Dedifferentiated amniotic fluid mesenchymal stem cell (primary cell): ENCODE measurements around the gene SH3RF3.

Source experiments
- DNase-seq: peaks from one replicate; pipeline ENCODE4 v3.0.0-alpha.2; 2016; ENCODE audit errors: extremely low spot score

SH3RF3 gene

GRCh38 chr2:109285244-109285651, 156.2 kb downstream of the SH3RF3 start:
- no peak for DNase-seq

GRCh38 chr2:109287413-109287812, 158.4 kb downstream of the SH3RF3 start:
- no peak for DNase-seq

- no peak for DNase-seq
These were observed 158.8 kb downstream of the SH3RF3 start for GRCh38 chr2:109287838-109288237.

- no peak for DNase-seq
These were observed 159.8 kb downstream of the SH3RF3 start for GRCh38 chr2:109288544-109289368.

DNA sequence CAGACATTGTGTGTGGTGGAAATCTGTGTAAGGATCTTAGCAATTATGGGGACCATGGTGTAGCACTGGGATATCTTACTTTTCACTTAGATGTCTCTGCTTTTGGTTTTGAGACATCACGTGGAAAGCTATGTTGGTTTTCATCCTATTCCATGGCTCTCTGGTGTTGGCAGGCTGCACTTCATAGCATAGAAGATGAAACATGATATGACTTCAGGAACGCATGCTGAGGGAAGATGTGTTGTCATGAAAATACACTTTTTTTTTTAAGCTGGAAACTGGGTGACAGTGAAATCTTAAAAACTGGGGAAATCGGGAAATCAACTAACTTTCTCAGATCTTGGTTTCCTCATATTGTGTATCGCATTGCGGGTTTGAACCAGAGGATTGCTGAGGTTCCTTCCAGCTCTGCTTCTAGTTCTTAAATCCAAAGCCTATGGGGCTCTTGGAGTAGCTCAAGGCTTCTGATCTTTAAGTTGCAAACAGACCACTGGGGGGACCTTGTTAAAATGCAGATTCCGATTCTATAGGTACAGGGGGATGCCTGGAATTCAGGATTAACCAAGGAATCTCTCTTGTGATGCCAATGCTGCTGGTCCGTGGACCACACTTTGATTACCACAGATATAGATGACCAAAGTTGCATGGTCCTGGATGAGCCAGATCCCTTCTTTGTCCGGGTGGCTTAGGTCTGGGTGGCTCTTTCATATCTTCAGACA, 160.7 kb downstream of the SH3RF3 start:
- DNase-seq = no peak

GRCh38 chr2:109290887-109291643, 162.1 kb downstream of the SH3RF3 start:
- no peak for DNase-seq

GRCh38 chr2:109292386-109292785, 163.4 kb downstream of the SH3RF3 start:
- no peak for DNase-seq

- DNase-seq = no peak
These were observed 164.7 kb downstream of the SH3RF3 start for GRCh38 chr2:109293663-109294062.

DNA sequence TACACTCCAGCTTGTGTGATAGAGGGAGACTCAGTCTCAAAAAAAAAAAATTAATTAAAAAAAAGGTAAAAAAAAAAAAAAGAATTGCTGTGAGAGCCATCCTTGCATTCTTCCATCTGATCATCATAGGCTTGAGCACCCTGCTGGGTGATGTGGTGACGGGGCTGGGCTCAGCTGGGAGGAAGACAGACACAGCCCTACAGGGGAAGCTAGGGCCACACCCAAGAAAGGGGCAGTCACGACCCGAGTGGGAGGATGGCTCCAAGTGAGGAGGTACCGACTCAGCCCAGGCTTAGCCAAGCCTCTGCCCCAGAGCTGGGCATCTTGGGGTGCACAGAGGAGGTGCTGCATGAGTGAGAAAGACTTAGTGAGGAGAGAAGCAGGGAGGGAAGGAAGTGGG, 165.5 kb downstream of the SH3RF3 start:
- no peak for DNase-seq

DNA sequence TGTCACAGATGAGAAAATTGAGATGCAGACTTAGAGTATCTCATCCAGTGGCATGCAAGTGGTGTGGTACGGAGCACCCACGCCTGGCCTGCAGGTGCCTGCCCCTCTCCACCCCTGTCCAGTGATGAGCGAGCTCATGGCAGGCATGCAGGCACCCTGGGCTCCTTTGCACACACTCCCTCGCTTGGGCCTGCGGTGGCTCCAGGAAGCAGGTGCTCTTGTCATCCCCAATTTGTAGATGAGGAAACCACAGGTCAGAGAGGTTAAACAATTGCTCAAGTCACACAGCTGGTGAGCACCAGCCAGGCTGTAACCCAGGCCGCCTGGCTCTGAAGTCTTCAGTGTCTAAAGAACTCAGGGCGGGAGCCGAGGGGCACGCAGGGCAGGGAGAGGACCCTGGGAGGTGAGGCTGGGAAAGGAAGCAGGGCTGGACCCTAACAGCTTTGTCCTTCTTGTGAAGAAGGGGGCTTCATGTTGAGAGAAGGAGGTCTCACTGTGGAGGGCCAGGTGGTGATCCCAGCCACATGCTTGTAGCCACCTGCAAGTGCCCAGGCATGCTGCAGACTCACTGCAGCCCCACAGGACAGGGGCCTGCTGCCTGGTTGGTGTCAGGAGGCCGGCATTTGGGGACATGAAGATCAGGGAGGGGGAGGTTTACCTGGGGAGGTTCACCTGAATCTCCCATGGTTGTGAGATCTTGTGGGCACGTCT, 166.2 kb downstream of the SH3RF3 start:
- DNase-seq = no peak

- DNase-seq = no peak
These were observed 166.7 kb downstream of the SH3RF3 start for GRCh38 chr2:109295781-109296117.

- no peak for DNase-seq
These were observed 168.8 kb downstream of the SH3RF3 start for GRCh38 chr2:109297566-109298490.

DNA sequence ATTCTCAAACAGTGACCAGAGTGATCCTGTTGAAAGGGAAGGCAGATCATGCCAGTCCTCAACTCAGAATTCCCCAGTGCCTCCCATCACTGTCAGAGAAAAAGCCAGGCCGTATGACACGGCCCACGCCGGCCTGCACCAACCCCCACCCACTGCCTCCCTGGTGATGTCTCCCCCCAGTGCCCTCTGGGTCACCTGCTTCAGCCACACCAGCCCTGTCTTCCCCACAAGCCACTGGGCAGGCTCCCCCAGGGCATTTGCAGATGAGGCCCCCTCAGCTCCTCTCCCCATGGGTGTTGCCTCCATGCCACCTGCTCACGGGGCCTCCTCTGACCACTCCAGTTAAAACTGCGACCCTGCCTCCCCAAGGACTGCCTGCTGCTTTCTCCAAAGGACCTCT, 169.8 kb downstream of the SH3RF3 start:
- DNase-seq = no peak

DNA sequence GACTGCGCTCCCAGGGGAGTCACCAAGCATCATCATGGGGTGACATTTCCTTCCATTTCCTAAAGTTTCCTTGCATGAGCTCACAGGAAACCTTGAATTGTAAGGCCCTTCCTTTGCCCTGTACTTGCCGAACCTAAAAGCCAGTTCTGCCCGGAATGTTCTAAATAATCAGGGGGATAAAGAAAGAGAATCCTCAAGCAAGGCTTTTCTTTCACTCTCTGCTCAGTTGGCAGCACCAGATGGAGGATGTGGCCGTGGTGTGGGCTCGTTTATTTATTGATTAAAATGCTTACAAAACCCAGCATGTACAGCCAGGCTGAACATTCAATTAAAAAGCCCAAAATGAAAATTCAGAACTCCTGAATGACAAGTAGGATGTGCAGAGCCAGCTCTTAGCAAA, 170.5 kb downstream of the SH3RF3 start:
- no peak for DNase-seq

DNA sequence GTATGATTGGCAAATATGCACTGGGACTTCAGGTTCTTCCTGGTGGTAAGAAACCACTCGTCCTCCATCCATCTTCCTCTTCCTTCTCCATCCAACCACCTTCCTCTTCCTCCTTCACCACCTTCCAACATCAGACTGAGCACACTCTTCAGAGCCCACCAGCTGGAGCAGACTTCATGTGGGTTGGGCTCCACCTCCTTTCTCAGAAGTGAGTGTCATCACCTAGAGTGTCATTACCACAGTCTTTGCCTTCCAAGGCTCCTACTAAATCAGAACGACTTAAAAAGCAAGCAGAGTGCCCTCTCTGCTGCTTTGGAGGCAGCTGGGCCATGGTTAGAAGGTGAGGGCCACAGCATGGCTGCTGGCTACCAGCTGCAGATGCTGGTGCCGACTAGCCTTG, 171.6 kb downstream of the SH3RF3 start:
- no peak for DNase-seq

DNA sequence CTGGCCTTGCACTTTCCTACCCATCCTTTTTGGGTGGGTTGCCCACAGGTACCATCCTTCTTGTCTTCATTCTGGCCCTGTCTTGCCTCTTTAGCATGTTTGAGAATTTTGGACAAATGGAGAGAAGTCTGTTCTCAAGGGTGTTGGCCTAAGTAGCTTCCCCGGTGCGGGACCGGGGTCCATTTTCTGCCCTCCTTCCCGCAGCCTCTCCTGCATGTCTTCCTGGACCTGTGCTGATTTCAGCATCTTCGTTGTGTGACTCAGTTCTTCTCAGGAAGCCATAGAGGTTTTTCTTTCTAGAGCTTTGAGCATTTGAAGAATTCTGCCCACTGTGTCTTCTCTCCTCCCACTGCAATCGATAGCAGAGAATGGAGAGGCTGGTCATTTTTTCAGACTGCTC, 172.7 kb downstream of the SH3RF3 start:
- no peak for DNase-seq

GRCh38 chr2:109302319-109302718, 173.3 kb downstream of the SH3RF3 start:
- no peak for DNase-seq

GRCh38 chr2:109304242-109304641, 175.2 kb downstream of the SH3RF3 start:
- no peak for DNase-seq

GRCh38 chr2:109304731-109305470, 175.9 kb downstream of the SH3RF3 start:
- no peak for DNase-seq

DNA sequence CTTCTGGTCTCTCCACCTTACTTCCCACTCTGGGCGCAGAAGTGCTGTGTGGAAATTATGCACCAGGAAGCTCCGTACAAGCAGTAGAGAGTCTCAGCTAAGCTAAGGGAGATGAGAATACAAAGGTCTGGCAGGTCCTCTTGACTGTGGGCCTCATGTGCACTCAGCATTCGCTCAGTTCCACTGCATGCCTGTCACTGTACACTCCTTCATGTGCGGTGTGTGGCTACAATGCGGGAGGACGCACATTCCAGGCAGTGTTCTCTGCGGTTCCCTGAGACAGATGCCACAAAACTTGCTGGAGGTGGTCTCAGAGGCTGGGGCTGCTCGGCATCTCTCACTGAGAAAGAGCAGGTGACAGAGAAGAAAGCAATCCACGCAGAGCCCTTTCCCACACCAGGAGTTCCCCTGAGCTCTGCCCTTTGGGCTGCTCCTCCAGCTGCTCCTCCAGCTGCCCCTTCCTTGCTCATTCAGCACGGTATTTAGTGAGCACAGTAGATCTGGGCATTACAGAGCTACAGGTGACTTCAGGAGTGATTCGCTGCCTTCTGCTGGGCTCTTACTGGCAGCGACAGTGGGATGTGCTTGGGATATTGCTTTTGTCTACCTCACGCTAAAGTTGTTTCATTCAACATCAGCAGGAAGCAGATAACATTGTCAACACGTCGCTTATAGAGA, 176.6 kb downstream of the SH3RF3 start:
- DNase-seq = no peak
